ENCODE measurements around the gene OR10H1.

Gene OR10H1

DNA sequence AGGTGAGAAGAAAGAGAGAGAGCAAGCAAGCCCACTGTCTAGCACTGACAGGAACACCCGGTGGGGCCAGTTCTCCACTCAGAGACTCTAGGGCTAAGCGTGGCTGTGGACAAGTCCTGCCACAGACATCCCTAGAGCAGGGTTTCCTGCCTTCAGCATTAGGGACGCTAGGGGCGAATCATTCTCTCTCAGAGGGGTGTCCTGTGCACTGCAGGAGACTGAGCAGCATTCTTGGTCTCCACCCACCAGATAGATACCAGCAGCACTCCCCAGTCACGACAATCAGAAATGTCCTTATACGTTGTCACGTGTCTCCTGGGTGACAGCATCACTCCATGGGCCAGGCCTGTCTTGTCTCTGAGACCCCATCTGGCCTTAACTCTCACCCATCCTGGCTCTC, 1.5 kb downstream of the OR10H1 start:
- no peaks in the 10 kb centered on the region for H4K20me1 ChIP-seq (ENCODE audit: low read depth, low read length)
- no peak overlapping the region for H3K4me3 ChIP-seq (ENCODE audit: insufficient read depth, low read length, poor library complexity, severe bottlenecking)
- no peak overlapping the region for H3K27ac ChIP-seq (ENCODE audit: low read depth, low read length)
- H3K9me3 ChIP-seq (ENCODE audit: insufficient read depth, low read length): no peaks in the 10 kb centered on the region
- H3K9me2 ChIP-seq (replicated peaks; ENCODE audit: insufficient read depth, low read length): no peaks in the 10 kb centered on the region
- H3K36me3 ChIP-seq (ENCODE audit: low read length): no peaks in the 10 kb centered on the region
- no peak overlapping the region for H2AFZ ChIP-seq (ENCODE audit: low read depth, low read length, severe bottlenecking)
- no peak overlapping the region for H3K4me2 ChIP-seq (ENCODE audit: low read depth, low read length, poor library complexity, severe bottlenecking)
- no peaks in the 10 kb centered on the region for H3F3A ChIP-seq (ENCODE audit: insufficient read depth)
- H3K27me3 ChIP-seq (ENCODE audit: low read length): no peaks in the 10 kb centered on the region
- no peak overlapping the region for H3K9ac ChIP-seq (ENCODE audit: low read length)
- TF ChIP-seq, protein P1, sequence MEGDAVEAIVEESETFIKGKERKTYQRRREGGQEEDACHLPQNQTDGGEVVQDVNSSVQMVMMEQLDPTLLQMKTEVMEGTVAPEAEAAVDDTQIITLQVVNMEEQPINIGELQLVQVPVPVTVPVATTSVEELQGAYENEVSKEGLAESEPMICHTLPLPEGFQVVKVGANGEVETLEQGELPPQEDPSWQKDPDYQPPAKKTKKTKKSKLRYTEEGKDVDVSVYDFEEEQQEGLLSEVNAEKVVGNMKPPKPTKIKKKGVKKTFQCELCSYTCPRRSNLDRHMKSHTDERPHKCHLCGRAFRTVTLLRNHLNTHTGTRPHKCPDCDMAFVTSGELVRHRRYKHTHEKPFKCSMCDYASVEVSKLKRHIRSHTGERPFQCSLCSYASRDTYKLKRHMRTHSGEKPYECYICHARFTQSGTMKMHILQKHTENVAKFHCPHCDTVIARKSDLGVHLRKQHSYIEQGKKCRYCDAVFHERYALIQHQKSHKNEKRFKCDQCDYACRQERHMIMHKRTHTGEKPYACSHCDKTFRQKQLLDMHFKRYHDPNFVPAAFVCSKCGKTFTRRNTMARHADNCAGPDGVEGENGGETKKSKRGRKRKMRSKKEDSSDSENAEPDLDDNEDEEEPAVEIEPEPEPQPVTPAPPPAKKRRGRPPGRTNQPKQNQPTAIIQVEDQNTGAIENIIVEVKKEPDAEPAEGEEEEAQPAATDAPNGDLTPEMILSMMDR (IDR thresholded peaks at IDR 0.05; ENCODE audit: insufficient read depth, low read length, poor library complexity, severe bottlenecking): no peak
- no peak for TF ChIP-seq EZH2phosphoT487 (conservative IDR thresholded peaks at IDR 0.05; ENCODE audit: low read length)
- H3K79me2 ChIP-seq (ENCODE audit: insufficient read depth, low read length): no peaks in the 10 kb centered on the region

DNA sequence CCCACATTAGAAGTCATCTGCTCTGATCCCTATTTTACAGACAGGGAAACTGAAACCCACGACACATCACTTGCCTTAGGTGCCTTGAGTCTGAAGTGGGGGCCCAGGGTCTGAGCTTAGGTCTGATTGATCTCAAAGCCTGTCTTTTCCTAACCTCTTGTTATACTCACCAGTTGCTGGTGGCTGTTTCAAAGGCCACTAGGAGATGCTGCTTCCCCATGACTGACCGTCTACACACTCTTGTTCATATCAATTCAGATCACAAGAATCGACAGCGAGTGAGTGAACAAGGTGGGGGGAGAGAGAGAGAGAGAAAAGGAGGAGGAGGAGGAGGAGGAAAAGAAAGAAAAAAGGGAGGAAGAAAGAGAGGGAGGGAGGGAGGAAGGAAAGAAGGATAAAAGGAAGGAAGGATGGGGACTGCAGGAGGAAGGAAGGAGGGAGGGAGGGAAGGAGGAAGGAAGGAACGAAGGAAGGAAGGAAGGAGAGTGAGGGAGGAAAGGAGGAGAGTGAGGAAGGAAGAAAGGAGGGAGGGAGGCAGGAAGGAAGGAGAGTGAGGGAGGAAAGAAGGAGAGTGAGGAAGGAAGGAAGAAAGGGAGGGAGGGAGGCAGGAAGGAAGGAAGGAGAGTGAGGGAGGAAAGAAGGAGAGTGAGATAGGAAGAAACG, 3.3 kb downstream of the OR10H1 start:
- Histone ChIP-seq H3K9me2 (replicated peaks; ENCODE audit: insufficient read depth, low read length) (no peaks in the 10 kb centered on the region), H3F3A (ENCODE audit: insufficient read depth) (no peaks in the 10 kb centered on the region), H3K4me3 (ENCODE audit: insufficient read depth, low read length, poor library complexity, severe bottlenecking) (no peak overlapping the region), H3K9me3 (ENCODE audit: insufficient read depth, low read length) (no peaks in the 10 kb centered on the region), H3K36me3 (ENCODE audit: low read length) (no peaks in the 10 kb centered on the region), H3K4me2 (ENCODE audit: low read depth, low read length, poor library complexity, severe bottlenecking) (no peak overlapping the region), H3K27me3 (ENCODE audit: low read length) (no peaks in the 10 kb centered on the region), H3K27ac (ENCODE audit: low read depth, low read length) (no peak overlapping the region), H3K79me2 (ENCODE audit: insufficient read depth, low read length) (no peaks in the 10 kb centered on the region), H4K20me1 (ENCODE audit: low read depth, low read length) (no peaks in the 10 kb centered on the region), H2AFZ (ENCODE audit: low read depth, low read length, severe bottlenecking) (no peak overlapping the region), H3K9ac (ENCODE audit: low read length) (no peak overlapping the region)
- TF ChIP-seq, protein P1 (IDR thresholded peaks at IDR 0.05; ENCODE audit: insufficient read depth, low read length, poor library complexity, severe bottlenecking): no peak
- TF ChIP-seq EZH2phosphoT487 (conservative IDR thresholded peaks at IDR 0.05; ENCODE audit: low read length): no peak

DNA sequence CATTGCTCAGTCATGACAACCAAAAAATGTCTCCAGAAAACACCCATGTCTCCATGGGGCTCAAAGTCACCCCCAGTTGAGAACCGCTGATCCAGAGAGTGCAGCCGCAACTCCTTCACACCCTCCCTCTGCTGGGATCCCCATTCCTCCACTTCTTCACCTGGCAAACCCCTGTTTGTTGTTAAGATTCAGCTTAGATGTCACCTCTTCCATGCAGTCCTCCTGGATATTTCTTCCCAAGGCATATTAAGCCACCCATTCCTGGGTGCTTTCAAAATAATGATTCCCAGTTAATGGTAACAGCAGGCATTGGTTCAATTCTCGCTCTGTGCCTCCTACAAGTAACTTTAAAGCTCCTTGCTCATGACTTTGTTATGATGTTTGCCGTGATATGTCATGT, 4.0 kb downstream of the OR10H1 start:
- H3K36me3 ChIP-seq (ENCODE audit: low read length): no peaks in the 10 kb centered on the region
- H2AFZ ChIP-seq (ENCODE audit: low read depth, low read length, severe bottlenecking): no peak overlapping the region
- H3K4me3 ChIP-seq (ENCODE audit: insufficient read depth, low read length, poor library complexity, severe bottlenecking): no peak overlapping the region
- H3K9me2 ChIP-seq (replicated peaks; ENCODE audit: insufficient read depth, low read length): no peaks in the 10 kb centered on the region
- no peaks in the 10 kb centered on the region for H3K9me3 ChIP-seq (ENCODE audit: insufficient read depth, low read length)
- H4K20me1 ChIP-seq (ENCODE audit: low read depth, low read length): no peaks in the 10 kb centered on the region
- H3K79me2 ChIP-seq (ENCODE audit: insufficient read depth, low read length): no peaks in the 10 kb centered on the region
- H3F3A ChIP-seq (ENCODE audit: insufficient read depth): no peaks in the 10 kb centered on the region
- H3K4me2 ChIP-seq (ENCODE audit: low read depth, low read length, poor library complexity, severe bottlenecking): no peak overlapping the region
- no peak for TF ChIP-seq EZH2phosphoT487 (conservative IDR thresholded peaks at IDR 0.05; ENCODE audit: low read length)
- TF ChIP-seq, protein P1 (IDR thresholded peaks at IDR 0.05; ENCODE audit: insufficient read depth, low read length, poor library complexity, severe bottlenecking): no peak
- no peak overlapping the region for H3K9ac ChIP-seq (ENCODE audit: low read length)
- H3K27me3 ChIP-seq (ENCODE audit: low read length): no peaks in the 10 kb centered on the region
- no peak overlapping the region for H3K27ac ChIP-seq (ENCODE audit: low read depth, low read length)
